SW480 (cell line): ENCODE data around the gene EDN3.

ENCODE experiments used
- DNase-seq: peaks from one replicate; pipeline ENCODE4 v3.0.0-alpha.2; 2016; ENCODE audit warnings: low spot score

The EDN3 gene

DNA sequence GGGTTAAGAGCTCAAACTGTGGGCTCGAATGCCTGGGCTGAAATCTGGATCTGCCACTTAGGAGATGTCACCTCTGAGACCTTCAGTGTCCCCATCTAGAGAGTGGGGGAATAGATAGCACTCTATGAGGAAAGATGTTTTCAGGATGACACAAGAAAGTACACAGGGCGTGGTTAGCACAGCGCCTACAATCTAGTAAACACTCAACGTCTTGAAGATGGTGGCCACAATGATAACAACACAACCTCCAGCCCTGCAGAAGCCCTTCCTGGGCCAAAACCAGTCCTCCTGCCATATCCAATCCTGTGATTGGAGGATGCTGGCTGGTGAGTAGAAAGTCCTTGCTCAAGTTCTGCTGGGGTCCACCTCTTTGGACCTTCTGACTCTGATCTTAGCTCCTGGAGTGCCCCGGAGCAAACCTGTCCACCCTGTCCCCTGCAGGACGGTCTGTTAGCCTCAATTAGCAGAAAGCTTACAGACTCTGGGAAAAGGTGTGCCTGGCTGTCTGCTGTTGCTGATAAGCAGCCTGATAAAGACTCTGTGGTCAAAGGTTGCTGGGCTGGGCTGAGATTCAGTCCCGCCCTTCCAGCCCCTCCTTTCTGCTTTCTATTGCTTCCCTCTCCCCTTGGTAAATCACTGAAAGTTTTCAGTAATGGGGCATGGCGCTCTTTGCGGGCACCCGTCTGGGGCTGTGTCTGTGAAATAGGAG, 8.2 kb downstream of the EDN3 start:
- DNase-seq = peak; percentile 51

DNA sequence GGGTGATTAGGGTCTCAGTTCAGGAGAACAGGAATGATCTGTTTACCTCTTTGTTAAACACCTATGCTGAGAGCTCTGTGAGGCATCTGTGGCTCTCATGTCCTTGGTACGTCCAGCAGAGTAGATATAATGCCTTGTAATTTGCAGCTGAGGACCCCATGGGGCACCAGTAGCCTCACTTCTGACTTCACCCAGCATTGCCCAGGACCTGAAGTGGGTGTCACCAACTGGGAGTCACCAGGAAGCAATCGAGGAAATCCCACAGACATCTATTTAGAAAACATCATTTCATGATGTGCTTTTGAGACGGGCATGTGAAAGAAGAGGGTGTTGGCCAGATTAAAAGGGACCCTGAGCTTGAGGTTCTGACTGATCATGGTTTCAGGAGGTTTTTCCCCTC, 8.8 kb downstream of the EDN3 start:
- no peak for DNase-seq

DNA sequence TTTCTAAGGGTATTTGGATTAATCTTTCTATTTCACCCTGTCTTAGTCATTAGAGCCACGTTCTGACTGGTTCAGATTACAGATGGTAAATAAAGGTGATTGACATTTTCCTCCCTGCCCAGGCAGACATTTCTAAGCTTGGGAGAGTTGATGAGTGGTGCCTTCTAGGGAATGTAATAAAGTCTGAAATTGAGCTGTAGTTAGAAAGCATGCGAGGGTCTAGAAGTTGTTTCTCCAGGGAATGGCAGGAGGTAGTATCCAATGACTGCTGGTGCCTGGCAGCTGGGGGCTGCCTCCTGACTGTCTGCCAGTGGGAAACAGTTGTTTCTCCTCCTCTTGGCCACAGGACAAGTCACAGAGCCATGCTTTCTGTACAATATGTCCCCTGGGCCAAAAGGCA, 14.6 kb downstream of the EDN3 start:
- no peak for DNase-seq

DNA sequence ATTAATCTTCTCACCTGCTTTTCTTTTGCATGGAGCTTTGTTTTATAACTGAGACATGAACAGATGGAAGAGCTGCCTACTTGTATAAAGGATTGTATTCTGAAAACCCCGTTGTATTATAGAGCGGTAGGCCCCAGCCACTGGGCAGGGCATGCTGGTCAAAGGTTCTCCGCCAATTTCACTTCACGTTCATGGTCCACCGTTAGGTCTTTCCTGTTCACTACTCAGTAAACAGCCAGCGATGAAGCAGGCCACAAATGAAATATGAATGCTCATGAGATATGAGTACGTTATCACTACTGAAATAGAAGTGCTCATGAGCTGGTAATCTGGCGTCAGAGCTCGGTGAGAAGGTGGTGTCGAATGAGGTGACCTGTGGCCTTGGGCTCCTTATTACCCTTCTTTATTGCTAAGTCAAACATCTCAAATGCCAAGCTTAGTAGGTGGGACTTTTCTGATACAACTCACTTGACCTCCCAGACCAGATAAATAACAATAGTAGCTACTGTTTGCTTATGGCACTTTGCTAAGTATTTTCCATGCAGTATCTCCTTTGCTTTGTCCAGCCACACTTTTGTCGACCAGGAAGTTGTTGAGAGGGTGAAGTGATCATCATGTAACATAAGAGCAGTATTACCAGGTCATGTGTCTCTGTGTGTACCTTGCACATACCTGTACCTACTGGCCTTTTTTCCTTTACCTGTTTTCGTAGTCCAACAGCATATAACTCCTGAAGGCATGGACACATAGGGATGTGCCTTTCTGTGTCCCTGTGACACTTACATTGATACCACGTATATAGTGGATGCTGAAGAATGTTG, 16.7 kb downstream of the EDN3 start:
- DNase-seq = no peak

DNA sequence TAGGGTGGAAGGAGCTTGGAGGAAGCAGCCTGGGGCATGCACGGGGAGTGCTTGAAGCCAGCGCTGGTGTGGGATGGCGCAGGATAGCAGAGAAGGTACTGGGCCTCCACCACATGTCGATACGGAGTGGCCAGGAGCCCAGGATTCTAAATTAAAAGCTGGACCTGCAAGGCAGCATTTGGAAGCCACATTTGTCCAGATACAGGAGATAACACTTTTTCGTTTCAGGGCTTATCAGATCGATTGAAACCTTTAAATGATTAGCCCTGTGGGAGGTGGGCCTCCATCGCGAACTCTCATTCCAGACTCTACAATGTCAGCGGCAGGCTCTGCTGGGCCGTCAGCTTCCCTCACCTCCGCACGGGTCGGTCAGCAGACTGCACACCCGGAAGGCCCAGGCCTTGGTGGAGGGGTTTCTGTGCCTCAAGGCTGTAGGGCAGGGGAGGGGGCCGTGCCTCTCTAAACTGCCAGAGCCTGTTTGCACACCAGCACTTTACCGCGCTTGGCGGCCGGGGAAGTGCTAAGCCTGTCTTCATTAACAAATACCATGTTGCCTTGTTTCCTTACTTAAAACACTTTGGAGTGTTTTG, 17.9 kb downstream of the EDN3 start:
- DNase-seq = no peak

DNA sequence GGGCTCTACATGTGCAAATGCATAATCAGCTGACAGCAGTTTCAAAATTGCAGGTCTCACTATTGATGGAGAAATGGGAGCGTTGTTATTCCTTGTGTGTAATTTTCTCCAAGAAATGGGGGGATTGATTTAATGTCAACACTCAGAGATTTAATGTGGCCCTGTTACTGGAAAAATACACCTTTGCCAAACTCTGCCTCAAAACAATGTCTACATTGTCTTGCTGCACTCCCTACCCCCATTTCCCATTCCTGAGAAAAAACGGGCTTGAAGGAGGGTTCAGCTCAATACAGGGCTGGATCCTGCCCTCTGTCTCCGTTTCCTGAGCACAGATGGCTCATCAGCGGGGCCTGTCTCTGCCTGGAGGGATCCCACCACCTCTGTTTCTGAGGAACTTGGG, 18.4 kb downstream of the EDN3 start:
- DNase-seq = no peak

DNA sequence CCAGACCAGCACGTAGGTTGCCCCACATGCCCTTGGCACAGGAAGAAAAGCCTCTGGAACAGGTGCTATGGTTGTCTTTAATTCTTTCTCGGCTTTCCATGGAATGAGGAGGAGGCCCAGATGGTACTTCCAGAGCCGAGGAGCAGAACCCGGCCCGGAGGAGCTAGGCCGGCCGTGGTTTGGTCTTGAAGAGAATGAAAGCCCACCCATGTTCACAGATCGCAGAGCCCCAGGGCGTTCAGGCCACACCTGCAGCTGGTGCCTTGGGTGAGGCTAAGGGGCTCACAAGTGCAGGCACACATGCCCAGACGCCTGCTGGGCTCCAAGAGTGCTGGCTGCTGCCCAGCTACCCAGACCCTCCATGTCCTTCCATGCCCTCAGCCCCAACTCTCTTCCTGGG, 20.0 kb downstream of the EDN3 start:
- no peak for DNase-seq

DNA sequence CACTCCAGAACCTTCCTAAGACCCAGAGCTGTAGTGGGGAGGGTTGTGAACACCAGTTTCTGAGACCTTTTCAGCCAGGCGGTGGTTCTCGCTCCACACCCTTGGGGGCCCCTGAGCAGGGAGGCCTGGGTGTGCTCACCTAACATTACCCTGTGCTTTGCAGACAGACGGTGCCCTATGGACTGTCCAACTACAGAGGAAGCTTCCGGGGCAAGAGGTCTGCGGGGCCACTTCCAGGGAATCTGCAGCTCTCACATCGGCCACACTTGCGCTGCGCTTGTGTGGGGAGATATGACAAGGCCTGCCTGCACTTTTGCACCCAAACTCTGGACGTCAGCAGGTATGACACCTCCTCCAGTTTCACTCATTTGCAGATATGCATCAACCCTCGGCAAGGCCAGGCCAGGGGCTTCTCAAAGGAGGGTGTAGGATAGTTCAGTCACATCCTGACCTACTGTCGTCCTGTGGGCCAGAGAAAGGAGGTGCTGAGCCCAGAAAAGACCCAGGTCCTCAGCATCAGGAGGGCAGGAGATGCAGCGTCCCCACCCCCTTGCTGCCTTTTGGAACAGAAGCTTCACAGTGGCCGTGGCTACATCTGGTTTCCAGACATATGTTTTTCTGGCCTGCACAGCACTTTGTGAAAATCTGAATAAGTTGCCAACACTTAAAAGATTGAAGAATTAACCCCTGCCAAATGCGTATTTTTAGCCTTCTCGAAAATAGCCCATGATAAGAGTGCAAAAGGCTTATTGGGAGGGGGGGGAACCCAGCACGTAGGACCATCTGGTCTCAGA, 20.6 kb downstream of the EDN3 start:
- DNase-seq = no peak

DNA sequence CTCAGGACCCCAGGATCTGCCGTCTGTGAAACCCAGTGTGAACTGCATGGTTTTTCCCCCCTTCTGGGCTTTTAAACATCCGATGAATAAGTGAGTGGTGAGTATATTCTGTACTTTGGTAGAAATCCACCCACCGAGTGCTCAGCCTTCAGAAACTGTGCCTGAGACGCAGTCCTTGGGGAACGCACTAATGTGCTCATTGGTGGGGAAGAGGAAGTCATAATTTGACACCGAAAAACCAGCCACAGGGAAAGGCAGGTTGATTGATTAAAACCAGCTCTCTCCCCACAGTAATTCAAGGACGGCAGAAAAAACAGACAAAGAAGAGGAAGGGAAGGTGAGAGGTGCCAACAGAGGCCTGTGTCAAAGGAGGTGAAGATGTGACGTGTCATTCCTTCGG, 21.7 kb downstream of the EDN3 start:
- DNase-seq = no peak

DNA sequence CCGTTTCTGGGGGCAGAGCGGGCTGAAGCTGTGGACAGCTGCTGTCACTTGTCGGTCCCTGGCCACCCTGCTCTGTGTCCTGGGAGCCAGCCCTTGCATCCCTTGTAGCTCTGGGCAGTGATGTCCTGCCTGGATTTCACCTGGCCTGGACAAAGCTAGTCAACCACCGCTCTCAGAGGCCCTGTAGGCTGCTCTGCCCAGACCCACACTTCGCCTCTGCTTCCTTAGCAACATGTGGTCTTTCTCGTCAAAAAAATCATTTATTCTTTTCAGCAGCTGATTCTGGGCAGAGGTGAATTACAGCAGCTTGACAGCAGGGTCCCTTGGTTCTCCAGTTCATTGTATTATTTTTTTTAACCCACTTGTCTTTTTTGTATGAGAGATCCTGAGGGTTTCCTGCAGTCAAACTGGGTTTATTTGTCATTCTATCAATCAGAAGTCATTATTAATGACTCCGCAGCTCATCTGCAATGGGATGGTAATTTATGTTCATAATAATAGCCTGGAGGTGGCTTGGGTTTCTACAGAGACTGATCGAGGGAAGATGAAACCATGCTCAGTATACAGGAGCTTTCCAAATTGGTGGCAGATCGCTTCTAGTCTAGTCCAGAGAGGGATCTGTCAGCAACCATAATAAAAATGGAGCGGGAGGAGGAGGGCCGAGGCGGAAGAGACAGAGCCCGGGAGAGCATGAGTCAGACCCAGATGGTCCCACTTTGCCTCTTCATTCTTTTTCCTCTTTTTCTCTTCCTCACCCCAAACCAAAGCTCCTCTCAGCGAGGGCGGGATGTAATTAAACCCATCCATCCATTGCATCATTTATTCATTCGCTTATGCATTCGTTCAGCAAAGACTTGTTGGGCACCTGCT, 22.4 kb downstream of the EDN3 start:
- no peak for DNase-seq

DNA sequence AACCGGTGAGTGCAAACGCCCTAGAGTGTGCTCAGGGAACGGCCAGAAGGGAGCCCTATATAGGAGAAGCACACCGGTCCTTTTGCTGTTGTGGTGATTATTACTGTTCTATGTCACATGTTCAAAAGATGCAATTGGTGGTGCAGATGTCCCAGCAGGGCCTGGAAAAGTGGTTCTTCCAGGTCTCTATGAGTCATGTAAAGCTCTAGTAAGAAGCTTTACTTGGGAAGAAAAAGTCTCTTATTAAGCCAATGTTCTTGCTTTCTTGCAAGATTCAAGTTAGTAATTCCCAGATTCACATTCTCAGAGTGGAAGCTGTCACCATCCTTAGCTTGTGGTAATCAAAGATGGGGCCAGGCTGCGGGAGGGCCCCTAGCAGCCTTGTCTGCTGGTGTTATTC, 23.3 kb downstream of the EDN3 start:
- DNase-seq = no peak

DNA sequence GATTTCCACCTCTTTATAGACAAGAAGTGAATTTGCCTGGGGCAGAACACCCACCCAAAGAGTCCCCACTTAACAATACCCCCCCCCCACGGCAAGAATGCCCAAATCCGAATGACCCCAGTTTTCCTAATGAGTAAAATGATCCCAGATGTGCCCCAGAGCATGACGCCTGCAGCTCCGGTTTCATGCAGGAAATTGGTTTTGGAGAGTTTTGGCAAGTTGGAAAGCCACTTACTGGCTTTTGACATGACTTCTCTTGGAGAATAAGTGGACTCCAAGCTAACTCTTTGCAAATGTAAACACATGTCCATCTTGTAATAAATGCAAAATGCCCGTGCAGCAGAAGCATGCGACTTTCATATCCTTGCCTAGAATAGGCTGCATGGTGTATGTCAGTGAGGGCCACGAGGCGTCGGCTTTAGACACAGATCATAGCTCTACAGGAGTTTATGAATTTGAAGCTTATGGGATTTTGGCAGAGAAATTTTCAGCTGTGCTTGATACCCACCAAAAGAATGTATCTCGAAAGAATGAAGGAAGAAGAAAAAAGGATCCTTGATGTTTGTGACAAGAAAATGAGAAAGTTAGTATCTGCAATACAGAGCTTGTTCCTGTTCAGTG, 24.2 kb downstream of the EDN3 start:
- no peak for DNase-seq

DNA sequence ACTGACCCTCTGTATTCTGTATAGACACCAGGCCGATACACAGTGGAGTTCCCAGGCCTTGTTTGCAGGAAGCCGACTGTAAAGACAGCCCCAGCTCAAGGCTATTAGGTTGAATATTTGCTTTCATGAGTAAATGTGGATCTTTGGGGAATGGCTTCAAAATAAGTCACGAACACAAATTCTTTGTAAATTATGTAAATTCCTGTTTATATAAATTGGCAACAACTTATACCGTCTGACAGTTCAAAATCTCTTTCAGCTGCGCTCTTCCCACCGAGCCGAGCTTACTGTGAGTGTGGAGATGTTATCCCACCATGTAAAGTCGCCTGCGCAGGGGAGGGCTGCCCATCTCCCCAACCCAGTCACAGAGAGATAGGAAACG, 24.7 kb downstream of the EDN3 start:
- DNase-seq = no peak

DNA sequence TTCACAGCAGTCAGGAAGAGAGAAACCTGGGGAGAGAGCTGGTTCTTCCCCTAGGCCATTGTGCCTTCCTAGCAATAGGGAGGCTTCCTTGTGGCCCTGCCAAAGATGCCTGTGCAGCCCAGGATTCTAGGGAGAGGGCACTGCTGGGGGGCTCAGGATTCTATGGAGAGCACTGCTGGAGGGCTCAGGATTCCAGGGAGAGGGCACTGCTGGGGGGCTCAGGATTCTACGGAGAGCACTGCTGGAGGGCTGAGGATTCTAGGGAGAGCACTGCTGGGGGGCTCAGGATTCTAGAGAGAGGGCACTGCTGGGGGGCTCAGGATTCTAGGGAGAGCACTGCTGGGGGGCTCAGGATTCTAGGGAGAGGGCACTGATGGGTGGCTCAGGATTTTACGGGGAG, 25.8 kb downstream of the EDN3 start:
- no peak for DNase-seq

DNA sequence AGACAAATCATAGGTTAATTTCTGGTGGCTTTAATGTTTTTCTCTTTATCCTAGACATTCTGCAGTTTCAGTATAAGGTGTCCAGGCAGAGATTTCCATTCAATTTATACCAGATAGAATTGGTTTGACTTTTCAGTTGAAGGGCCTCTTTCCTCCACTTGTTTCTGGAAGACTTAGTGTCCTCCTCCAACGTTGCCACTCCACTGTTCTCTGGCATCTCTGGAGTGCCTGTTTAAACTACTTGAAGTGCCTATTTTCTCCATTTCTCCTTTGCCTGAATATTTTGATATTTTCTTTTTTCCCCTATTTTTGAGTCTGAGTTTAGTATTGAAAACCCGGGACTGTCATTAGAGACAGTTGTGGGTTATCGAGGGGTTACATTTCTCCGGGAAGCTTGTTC, 27.7 kb downstream of the EDN3 start:
- no peak for DNase-seq

DNA sequence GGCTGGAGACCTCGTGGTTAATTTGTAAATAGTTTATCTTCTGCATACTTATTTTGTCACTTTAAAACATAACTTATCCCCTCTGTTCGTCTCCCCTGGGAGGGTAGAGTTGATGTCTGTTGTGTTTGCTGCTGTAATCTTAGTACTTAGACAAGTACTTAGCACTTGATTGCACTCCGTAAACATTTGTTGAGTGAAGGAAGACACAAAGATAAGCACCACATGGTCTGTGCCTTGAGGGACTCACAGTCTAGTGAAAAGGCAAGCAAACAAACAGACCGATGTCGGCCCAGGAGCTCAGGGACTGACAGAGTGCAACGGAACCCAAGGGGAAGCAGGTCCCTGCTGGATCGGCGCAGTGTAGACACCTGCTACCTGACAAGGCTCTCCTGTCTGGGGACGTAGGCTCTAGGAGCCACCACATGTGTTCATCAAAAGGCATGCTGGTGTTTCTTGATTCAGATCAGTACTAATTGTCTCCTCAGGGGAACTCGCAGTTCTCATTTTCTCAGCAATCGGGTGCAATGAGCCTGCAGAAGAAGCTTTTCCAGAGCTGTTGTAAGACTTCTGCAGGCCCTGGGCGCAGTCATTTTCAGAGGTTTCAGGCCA, 31.4 kb downstream of the EDN3 start:
- DNase-seq = no peak

DNA sequence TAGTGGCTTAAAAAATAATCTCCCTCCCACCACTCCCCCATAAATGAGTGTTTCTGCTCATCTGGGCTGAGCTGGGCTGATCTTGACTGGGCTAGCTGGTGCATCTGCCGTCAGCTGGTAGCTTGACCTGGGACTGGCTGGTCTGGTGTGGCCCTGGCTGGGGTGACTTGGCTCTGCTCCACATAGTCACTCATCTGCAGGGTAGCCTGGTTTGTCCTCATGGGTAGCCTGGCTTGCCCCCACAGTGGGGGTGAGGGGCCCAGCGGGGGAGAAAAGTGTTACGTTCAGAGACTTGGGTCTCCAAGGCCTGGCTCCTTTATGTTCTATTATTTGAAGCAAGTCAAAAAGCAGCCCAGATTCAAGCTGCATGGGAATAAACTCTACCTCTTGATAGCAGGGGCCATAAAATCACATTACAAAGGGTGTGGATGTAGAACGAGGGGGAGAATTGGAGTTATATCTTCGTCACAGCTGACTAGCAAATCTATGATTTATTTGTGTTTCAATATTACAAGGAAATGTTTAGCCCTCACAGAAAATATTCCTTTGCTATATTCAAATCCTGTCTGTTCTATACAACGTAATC, 32.9 kb downstream of the EDN3 start:
- no peak for DNase-seq

DNA sequence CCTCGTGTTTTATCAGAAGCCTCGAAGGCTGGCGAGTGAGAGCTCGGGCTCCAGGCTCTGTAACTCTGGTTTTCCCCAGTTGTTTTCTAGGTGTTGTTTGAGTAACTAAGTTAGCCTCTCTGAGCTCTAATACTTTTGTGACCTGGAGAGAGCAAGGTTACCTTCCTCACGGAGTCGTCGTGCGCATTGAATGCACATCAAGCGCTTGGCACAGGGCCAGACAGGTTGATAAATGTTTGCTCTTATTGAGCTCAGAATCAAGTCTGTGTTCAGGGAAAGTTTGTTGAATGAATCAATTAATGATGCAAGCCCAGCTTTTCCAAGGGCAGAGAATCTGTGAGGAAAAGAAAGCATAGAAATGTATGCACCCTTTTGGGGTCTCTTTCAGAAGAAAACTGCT, 33.5 kb downstream of the EDN3 start:
- DNase-seq = no peak

DNA sequence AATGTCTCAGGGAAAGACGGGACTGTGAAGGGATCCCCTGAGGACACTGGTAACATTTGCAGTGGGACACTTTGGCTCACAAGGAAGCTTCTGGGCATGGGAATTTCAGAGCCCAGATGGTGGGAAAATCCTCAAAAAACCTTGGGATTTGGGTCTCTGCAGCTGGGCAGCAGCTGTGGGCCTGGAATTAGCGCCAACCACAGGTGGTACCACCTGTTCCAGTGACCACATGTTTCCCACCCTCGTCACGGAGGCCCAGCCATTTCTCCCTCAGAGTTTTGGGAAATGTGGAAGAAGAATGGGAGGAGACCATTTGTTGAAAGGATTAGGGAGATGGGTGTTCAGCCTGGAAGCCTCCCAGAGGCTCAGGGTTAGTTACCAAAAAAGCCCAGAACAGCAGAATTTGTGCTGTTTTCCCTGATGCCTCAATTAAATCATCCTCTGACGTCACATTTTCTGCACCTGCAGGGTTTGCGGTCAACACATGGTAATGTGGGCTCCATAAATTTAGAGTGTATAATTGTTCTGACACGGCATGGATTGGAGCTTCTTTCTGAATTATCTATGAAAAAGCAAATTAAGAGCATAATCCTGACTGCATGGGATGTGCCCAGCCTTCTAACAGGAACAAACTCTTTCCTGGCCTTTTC, 34.4 kb downstream of the EDN3 start:
- DNase-seq = no peak

DNA sequence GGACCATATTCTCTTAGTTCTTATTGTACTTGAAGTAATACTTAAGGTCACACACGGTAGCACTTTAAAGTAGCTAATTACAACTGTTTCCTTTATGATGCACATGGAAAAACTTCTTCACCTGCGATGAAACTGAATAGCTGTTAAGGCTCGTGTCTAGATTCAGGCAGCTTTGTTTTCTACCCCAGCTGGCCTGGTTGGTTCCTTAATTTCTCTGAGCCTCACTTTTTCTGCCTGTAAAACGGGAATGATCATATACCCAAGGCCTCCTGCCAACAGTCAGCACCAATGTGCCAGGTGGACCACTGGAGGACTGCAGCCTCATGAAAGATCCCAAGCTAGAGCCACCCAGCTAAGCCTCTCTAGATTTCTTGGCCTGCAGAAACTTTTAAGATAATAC, 35.0 kb downstream of the EDN3 start:
- DNase-seq = no peak
